GM21619 (cell line): ENCODE measurements around the gene GRM1.

Experiments
- ATAC-seq: cut with Tn5 transposase; IDR thresholded peaks from one replicate; pipeline ENCODE4 v1.9.1; 2021; ENCODE audit not compliant: unreplicated experiment

GRM1 gene

GRCh38 chr6:146444189-146444588 is 415.3 kb downstream of the GRM1 start:
- ATAC-seq = no peak

GRCh38 chr6:146445233-146445632 is 416.4 kb downstream of the GRM1 start:
- no peak for ATAC-seq

GRCh38 chr6:146456886-146457285 is 428.0 kb downstream of the GRM1 start:
- no peak for ATAC-seq

GRCh38 chr6:146460941-146461340 is 432.1 kb downstream of the GRM1 start:
- no peak for ATAC-seq

GRCh38 chr6:146470091-146470770 is 441.4 kb downstream of the GRM1 start:
- ATAC-seq = no peak

- no peak for ATAC-seq
Measured at GRCh38 chr6:146472918-146473317, 444.1 kb downstream of the GRM1 start.

GRCh38 chr6:146481527-146481926 is 452.7 kb downstream of the GRM1 start:
- no peak for ATAC-seq

- ATAC-seq = no peak
Measured at GRCh38 chr6:146484411-146484810, 455.5 kb downstream of the GRM1 start.
